Measurements from ENCODE around the gene TXNRD3.
"Not testable (repeated sequence)": the region's sequence is repeated elsewhere in the genome, so short reads cannot be mapped to it uniquely, and the experiment has no call there.

The TXNRD3 gene

DNA sequence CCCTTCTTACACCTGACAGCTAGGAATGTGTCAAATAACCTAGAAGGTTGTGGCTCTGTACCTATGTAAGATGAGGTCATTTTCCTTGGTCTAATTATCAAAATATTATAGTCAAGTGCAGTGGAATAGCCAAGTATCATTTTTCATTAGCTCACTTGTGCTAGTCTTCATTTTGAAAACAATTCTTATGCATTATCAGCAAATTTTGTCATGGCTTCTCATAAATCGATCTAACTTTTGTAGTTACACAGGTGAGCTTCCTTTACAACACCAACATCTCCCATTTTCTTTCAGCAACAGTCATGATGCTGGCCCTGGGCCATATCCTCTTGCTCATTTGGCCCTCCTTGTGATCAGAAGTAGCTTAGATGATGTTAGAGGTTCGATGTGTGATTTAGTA is 10.3 kb downstream of the TXNRD3 start:
- DNase-seq (ENCODE audit: low read depth in 2 of 2): no peak
- TF ChIP-seq, protein P1, sequence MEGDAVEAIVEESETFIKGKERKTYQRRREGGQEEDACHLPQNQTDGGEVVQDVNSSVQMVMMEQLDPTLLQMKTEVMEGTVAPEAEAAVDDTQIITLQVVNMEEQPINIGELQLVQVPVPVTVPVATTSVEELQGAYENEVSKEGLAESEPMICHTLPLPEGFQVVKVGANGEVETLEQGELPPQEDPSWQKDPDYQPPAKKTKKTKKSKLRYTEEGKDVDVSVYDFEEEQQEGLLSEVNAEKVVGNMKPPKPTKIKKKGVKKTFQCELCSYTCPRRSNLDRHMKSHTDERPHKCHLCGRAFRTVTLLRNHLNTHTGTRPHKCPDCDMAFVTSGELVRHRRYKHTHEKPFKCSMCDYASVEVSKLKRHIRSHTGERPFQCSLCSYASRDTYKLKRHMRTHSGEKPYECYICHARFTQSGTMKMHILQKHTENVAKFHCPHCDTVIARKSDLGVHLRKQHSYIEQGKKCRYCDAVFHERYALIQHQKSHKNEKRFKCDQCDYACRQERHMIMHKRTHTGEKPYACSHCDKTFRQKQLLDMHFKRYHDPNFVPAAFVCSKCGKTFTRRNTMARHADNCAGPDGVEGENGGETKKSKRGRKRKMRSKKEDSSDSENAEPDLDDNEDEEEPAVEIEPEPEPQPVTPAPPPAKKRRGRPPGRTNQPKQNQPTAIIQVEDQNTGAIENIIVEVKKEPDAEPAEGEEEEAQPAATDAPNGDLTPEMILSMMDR (IDR thresholded peaks at IDR 0.05; ENCODE audit: low read depth, low read length): no peak
- H3K4me3 ChIP-seq (replicated peaks in 1 of 2; ENCODE audit: low read depth in 2 of 2, low read length in 2 of 2): no peak overlapping the region

DNA sequence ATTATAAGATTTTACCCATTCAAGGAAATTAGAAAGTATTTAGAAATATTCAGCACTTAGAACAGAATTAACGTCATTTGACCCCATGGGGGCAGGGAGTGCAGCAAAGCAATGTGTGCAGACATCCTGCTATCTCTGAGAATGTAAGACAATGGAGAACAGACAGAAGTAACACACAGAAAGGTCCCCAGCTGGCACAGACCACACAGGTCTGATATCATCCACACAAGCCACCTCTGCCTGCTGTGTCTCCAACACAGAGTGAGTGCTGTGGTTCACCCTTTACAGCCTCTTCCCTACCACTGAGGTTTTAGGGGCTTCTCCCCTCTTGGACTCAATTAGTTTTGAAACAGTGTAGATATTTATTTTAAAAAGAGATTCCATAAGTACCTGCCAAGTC is 16.1 kb downstream of the TXNRD3 start:
- DNase-seq (ENCODE audit: low read depth in 2 of 2): no peak
- H3K4me3 ChIP-seq (replicated peaks in 1 of 2; ENCODE audit: low read depth in 2 of 2, low read length in 2 of 2): no peak overlapping the region
- TF ChIP-seq, protein P1 (IDR thresholded peaks at IDR 0.05; ENCODE audit: low read depth, low read length): no peak

DNA sequence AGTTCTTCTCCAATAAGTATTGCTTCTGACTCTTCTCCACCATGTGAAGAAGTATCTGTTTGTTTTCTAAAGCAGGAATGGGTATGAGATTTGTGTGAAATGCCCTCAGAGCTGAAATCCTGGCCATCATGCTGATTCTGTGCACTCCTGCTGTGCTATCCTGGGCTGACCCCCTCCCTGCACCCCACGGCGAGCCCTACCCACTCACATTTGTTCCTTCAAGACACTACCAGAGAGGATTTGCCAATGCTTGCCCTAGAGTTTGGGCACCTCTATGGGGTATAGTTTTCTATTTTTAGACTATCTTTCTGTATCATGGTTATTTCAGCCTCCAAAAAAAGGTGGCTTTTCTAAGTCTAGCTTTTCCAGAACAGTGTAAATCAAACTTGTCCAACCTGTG is 18.5 kb downstream of the TXNRD3 start:
- TF ChIP-seq, protein P1 (IDR thresholded peaks at IDR 0.05; ENCODE audit: low read depth, low read length): no peak
- DNase-seq (ENCODE audit: low read depth in 2 of 2): no peak
- H3K4me3 ChIP-seq (replicated peaks in 1 of 2; ENCODE audit: low read depth in 2 of 2, low read length in 2 of 2): no peak overlapping the region

DNA sequence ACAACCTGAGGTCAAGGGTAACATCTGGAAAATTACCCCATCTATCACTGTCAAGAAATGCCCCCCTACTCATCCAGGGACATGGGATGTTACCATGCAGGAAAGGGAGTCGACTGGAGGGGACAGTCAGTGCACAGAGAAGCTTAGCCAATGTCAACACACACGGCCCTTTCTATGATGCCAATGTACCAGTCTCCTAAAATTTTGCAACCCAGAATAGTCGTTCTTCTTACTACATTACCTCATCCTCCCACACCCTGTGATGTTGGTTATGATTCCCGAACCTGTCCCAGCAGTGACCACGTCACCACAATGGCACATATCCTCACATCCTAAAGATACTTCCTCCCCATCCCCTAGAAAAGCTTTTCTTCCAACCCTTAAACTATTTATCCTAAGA is 20.1 kb downstream of the TXNRD3 start:
- H3K4me3 ChIP-seq (replicated peaks in 1 of 2; ENCODE audit: low read depth in 2 of 2, low read length in 2 of 2): no peak overlapping the region
- no peak for DNase-seq (ENCODE audit: low read depth in 2 of 2)
- TF ChIP-seq, protein P1 (IDR thresholded peaks at IDR 0.05; ENCODE audit: low read depth, low read length): no peak

DNA sequence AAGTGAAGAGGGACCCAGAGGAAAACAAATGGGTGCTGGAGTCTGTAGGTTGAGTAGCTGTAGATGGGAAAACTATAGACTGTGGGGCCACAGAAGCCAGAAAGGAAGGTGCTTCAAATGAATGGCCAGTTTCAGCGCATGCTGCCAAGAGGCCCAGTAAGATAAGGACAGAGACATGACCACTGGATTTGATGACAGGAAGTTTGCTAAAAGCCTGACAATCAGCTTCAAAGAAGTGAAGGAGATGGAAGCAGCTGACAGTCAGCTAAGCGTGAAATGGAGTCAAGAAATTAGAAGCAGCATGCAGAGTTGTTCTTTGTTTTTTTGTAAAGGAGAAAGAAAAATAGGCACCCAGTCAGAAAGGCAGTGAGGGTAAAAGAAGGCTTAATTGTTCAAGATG is 24.9 kb downstream of the TXNRD3 start:
- no peak for DNase-seq (ENCODE audit: low read depth in 2 of 2)
- no peak overlapping the region for H3K4me3 ChIP-seq (replicated peaks in 1 of 2; ENCODE audit: low read depth in 2 of 2, low read length in 2 of 2)
- TF ChIP-seq, protein P1 (IDR thresholded peaks at IDR 0.05; ENCODE audit: low read depth, low read length): no peak

DNA sequence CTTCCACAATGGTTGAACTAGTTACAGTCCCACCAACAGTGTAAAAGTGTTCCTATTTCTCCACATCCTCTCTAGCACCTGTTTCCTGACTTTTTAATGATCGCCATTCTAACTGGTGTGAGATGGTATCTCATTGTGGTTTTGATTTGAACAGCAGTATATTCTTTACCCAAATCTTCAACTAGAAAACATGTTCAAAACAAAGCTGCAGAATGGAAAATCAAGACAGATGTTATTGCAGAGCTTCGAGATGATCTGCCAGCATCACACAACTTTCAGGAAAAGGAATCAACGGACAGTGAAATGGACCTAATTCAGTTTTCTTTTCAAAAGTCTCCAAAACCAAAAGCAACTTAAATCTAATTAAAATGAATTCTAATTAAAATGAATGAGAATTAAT is 29.2 kb downstream of the TXNRD3 start:
- not testable (repeated sequence) for DNase-seq (ENCODE audit: low read depth in 2 of 2); H3K4me3 ChIP-seq (replicated peaks in 1 of 2; ENCODE audit: low read depth in 2 of 2, low read length in 2 of 2)

DNA sequence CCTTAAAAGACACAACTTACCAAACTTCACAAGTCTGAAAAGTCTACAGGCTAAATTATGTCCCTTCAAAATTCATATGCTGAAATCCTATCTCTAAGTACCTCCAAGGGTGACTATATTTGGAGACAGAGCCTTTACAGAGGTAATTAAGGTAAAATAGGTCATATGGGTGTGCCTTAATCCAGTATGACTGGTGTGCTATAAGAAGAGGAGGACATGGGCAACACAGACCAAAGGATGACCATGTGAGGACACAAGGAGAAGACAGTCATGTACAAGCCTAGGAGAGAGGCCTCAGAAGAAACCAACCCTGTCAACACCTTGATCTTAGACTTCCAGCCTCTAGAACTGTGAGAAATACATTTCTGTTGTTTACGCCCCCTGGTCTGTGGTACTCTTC is 32.2 kb downstream of the TXNRD3 start:
- TF ChIP-seq, protein P1 (IDR thresholded peaks at IDR 0.05; ENCODE audit: low read depth, low read length): no peak
- H3K4me3 ChIP-seq (replicated peaks in 1 of 2; ENCODE audit: low read depth in 2 of 2, low read length in 2 of 2): no peak overlapping the region
- DNase-seq (ENCODE audit: low read depth in 2 of 2): no peak
